ENCODE data around the gene GORAB.

Gene GORAB

GRCh38 chr1:170531758-170532657 is at the start of gene GORAB:
GORAB (plus strand) TSS chr1:170532166; CDS start chr1:170532224, 58 bp downstream.
- H3K4me3 ChIP-seq (replicated peaks in 1 of 2; ENCODE audit: low read depth in 2 of 2, low read length in 2 of 2): peak within 1 kb of the TSS; percentile 67 to 70
- TF ChIP-seq, protein P1, sequence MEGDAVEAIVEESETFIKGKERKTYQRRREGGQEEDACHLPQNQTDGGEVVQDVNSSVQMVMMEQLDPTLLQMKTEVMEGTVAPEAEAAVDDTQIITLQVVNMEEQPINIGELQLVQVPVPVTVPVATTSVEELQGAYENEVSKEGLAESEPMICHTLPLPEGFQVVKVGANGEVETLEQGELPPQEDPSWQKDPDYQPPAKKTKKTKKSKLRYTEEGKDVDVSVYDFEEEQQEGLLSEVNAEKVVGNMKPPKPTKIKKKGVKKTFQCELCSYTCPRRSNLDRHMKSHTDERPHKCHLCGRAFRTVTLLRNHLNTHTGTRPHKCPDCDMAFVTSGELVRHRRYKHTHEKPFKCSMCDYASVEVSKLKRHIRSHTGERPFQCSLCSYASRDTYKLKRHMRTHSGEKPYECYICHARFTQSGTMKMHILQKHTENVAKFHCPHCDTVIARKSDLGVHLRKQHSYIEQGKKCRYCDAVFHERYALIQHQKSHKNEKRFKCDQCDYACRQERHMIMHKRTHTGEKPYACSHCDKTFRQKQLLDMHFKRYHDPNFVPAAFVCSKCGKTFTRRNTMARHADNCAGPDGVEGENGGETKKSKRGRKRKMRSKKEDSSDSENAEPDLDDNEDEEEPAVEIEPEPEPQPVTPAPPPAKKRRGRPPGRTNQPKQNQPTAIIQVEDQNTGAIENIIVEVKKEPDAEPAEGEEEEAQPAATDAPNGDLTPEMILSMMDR (IDR thresholded peaks at IDR 0.05; ENCODE audit: low read depth, low read length): no peak
- DNase-seq (ENCODE audit: low read depth in 2 of 2): peak; percentile 95 to 97

DNA sequence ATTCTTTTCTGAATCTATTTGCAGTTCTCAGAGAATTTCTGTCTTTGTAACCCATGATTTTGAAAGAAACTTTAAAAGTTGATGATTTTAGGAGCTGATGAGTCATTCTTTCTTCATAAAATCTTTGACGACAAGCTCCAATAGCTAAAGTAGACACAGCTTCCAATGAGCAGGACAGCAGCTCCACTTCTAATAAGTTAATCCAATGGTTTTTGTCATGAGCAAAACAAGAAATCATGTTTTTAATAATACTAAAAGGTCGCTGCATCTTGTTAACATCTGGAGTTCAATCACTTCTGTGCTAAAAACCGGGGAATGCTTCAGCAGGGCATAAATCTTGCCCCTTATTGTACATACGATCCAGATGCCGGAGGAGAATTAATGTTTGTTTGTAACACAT is 48.9 kb upstream of the GORAB start:
- no peak overlapping the region for H3K4me3 ChIP-seq (replicated peaks in 1 of 2; ENCODE audit: low read depth in 2 of 2, low read length in 2 of 2)
- TF ChIP-seq, protein P1 (IDR thresholded peaks at IDR 0.05; ENCODE audit: low read depth, low read length): no peak
- no peak for DNase-seq (ENCODE audit: low read depth in 2 of 2)

GRCh38 chr1:170487503-170487902 is 44.5 kb upstream of the GORAB start:
- no peak for DNase-seq (ENCODE audit: low read depth in 2 of 2)
- no peak overlapping the region for H3K4me3 ChIP-seq (replicated peaks in 1 of 2; ENCODE audit: low read depth in 2 of 2, low read length in 2 of 2)
- TF ChIP-seq, protein P1 (IDR thresholded peaks at IDR 0.05; ENCODE audit: low read depth, low read length): no peak

DNA sequence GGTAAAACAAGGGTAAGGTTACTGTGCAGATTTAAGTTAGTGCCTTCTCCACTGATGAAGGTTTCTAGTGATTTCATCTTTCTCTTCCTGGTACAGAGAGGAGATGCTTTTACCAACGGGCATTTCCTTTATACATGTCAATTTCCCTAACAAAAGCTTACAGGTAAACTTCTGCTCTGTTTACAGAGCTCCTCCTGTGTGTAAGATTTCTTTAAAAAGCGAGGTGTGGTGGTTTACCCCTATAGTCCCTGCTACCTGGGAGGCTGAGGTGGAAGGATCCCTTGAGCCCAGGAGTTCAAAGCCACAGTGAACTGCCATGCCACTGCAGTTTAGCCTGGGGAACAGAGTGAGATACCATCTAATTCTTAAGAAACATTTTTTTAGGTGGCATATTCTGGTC is 40.7 kb upstream of the GORAB start:
- TF ChIP-seq, protein P1 (IDR thresholded peaks at IDR 0.05; ENCODE audit: low read depth, low read length): no peak
- no peak for DNase-seq (ENCODE audit: low read depth in 2 of 2)
- no peak overlapping the region for H3K4me3 ChIP-seq (replicated peaks in 1 of 2; ENCODE audit: low read depth in 2 of 2, low read length in 2 of 2)

DNA sequence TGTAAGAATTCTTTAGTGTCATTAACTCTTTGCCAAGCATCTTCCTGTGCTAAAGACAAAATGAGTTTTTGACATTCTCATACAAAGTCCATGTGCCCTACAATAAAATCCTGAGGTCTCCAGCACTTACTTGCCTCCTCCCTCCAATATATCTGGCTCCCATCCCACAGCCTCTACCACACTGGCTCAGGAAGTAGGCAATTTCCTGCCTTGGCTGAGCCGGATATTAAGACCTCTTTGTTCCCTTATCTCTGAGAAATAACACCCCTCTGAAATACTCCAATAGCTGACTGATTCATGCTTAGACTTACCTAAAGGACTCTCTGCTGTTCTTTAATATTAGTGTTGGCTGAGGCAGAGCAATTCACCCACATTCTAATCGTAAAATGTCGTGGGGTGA is 37.6 kb upstream of the GORAB start:
- TF ChIP-seq, protein P1 (IDR thresholded peaks at IDR 0.05; ENCODE audit: low read depth, low read length): no peak
- H3K4me3 ChIP-seq (replicated peaks in 1 of 2; ENCODE audit: low read depth in 2 of 2, low read length in 2 of 2): no peak overlapping the region
- DNase-seq (ENCODE audit: low read depth in 2 of 2): peak; percentile 63 to 88

- peak in 1 of 2 donors; percentile 35 for DNase-seq (ENCODE audit: low read depth in 2 of 2)
- TF ChIP-seq, protein P1 (IDR thresholded peaks at IDR 0.05; ENCODE audit: low read depth, low read length): no peak
These were observed 37.0 kb upstream of the GORAB start for GRCh38 chr1:170495006-170495405.

More at GRCh38 chr1:170495006-170495405, 37.0 kb upstream of the GORAB start:
- H3K4me3 ChIP-seq (replicated peaks in 1 of 2; ENCODE audit: low read depth in 2 of 2, low read length in 2 of 2): no peak overlapping the region

Measured in cardiac fibroblast (primary cell).